Upper lobe of left lung (tissue), 4 donors: ENCODE measurements around the gene PLGRKT.

Source experiments
- EP300 ChIP-seq, 4 donors: sonication (generic); formaldehyde crosslinking; IDR thresholded peaks; one replicate each; pipeline ENCODE4 v1.5.1; 2017; ENCODE audit warnings: antibody characterized with exemption in 4 of 4, control low read depth in 2 of 4
- POLR2A ChIP-seq, 4 donors: fragments of 450-650 bp; IDR thresholded peaks; one replicate each; pipeline ENCODE4 v1.5.1; 2016 to 2017; ENCODE audit warnings: antibody characterized with exemption in 4 of 4, mild to moderate bottlenecking in 2 of 4
- POLR2AphosphoS5 ChIP-seq, 2 donors: sonication (generic); formaldehyde crosslinking; IDR thresholded peaks; one replicate each; pipeline ENCODE4 v1.5.1; 2017; ENCODE audit warnings: antibody characterized with exemption in 2 of 2
- TF ChIP-seq, protein P1 (sequence below), 6 experiments: fragments of 450-650 bp in 4 of 6; fragments of 200-600 bp in 2 of 6; sonication (generic) in 2 of 6; IDR thresholded peaks; one replicate each; pipeline ENCODE4 v1.5.1; 2016 to 2019; ENCODE audit warnings: antibody characterized with exemption in 6 of 6

DNA sequence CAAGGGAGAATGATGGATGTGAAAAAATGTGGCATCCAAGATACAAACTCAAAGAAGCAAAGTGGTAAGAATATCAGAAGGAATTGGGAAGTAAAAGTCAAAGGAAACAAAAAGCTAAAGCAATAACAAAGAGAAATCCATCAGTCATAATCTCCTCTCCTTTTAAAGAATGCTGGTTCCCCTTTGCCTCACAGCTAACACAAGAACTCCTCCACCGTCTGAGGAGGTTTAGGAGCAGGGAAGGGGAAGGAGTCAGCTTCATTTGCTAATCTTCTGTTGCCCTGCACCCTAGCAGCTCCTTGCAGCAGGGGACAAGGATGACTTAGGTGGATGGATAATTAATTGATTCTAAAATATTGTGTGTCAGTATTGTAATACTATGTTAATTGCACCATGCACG is 29.0 kb upstream of the PLGRKT start:
- TF ChIP-seq, protein P1, sequence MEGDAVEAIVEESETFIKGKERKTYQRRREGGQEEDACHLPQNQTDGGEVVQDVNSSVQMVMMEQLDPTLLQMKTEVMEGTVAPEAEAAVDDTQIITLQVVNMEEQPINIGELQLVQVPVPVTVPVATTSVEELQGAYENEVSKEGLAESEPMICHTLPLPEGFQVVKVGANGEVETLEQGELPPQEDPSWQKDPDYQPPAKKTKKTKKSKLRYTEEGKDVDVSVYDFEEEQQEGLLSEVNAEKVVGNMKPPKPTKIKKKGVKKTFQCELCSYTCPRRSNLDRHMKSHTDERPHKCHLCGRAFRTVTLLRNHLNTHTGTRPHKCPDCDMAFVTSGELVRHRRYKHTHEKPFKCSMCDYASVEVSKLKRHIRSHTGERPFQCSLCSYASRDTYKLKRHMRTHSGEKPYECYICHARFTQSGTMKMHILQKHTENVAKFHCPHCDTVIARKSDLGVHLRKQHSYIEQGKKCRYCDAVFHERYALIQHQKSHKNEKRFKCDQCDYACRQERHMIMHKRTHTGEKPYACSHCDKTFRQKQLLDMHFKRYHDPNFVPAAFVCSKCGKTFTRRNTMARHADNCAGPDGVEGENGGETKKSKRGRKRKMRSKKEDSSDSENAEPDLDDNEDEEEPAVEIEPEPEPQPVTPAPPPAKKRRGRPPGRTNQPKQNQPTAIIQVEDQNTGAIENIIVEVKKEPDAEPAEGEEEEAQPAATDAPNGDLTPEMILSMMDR (IDR thresholded peaks at IDR 0.05) = no peak
- TF ChIP-seq POLR2A (IDR thresholded peaks at IDR 0.05) (no peak), EP300 (IDR thresholded peaks at IDR 0.05) (no peak), POLR2AphosphoS5 (IDR thresholded peaks at IDR 0.05) (no peak)
